DOHH2 (cell line): ENCODE measurements around the gene GPATCH4.
A peak's percentile ranks its signal among the peaks of the same experiment; 100 is the strongest.

Source experiments
- H3F3A ChIP-seq: fragments of 200-600 bp; sonication (generic), shearing (Covaris generic); 2 replicates; pipeline ENCODE4 v1.6.0; 2016; ENCODE audit warnings: antibody characterized with exemption, mild to moderate bottlenecking; ENCODE audit not compliant: control insufficient read depth, insufficient read depth
- H3K27ac ChIP-seq: fragments of 200-600 bp; sonication (generic); 2 replicates; pipeline ENCODE4 v1.5.1; 2014; ENCODE audit warnings: low read depth, mild to moderate bottlenecking, low read length, moderate library complexity
- H3K27me3 ChIP-seq: fragments of 200-600 bp; sonication (generic); 2 replicates; pipeline ENCODE4 v1.6.1; 2014; ENCODE audit warnings: mild to moderate bottlenecking, low read length, mixed read lengths; ENCODE audit not compliant: control insufficient read depth
- H3K36me3 ChIP-seq: fragments of 200-600 bp; sonication (generic); 2 replicates; pipeline ENCODE4 v1.6.1; 2014; ENCODE audit warnings: mild to moderate bottlenecking, low read length, moderate library complexity, mixed read lengths; ENCODE audit not compliant: control insufficient read depth
- H3K4me1 ChIP-seq: fragments of 200-600 bp; sonication (generic); 2 replicates; pipeline ENCODE4 v1.6.1; 2014; ENCODE audit warnings: mild to moderate bottlenecking, low read length, mixed read lengths; ENCODE audit not compliant: control insufficient read depth
- H3K4me2 ChIP-seq: fragments of 200-600 bp; sonication (generic); 2 replicates; pipeline ENCODE4 v1.6.0; 2014; ENCODE audit warnings: mild to moderate bottlenecking, low read length, moderate library complexity
- H3K4me3 ChIP-seq: fragments of 200-600 bp; sonication (generic); 2 replicates; pipeline ENCODE4 v1.5.1; 2014; ENCODE audit warnings: mild to moderate bottlenecking, low read length, mixed read lengths
- H3K79me2 ChIP-seq: fragments of 200-600 bp; sonication (generic); 2 replicates; pipeline ENCODE4 v1.6.1; 2014; ENCODE audit warnings: mild to moderate bottlenecking, low read length, mixed read lengths; ENCODE audit not compliant: control insufficient read depth
- H3K9me2 ChIP-seq: fragments of 200-600 bp; sonication (generic); replicated peaks from 2 replicates; pipeline ENCODE4 v1.6.1; 2014; ENCODE audit warnings: mild to moderate bottlenecking, low read length, mixed read lengths; ENCODE audit not compliant: control insufficient read depth
- H3K9me3 ChIP-seq: fragments of 200-600 bp; sonication (generic); 2 replicates; pipeline ENCODE4 v1.6.1; 2014; ENCODE audit warnings: antibody characterized with exemption, low read length, mixed read lengths; ENCODE audit not compliant: control insufficient read depth, insufficient read depth
- H4K20me1 ChIP-seq: fragments of 200-600 bp; sonication (generic); 2 replicates; pipeline ENCODE4 v1.6.0; 2014; ENCODE audit warnings: low read depth, mild to moderate bottlenecking, antibody characterized with exemption, low read length, moderate library complexity; ENCODE audit not compliant: control insufficient read depth, insufficient read depth
- CTCF ChIP-seq: fragments of 200-600 bp; sonication (generic); IDR thresholded peaks from one replicate; pipeline ENCODE4 v1.5.1; 2014; ENCODE audit warnings: antibody characterized with exemption, mild to moderate bottlenecking, low read depth, low read length; ENCODE audit not compliant: poor library complexity, severe bottlenecking
- EZH2phosphoT487 ChIP-seq: fragments of 200-600 bp; sonication (generic); IDR thresholded peaks from 2 replicates; pipeline ENCODE4 v1.6.1; 2017; ENCODE audit warnings: borderline replicate concordance, mild to moderate bottlenecking, antibody characterized with exemption, low read length, moderate library complexity, mixed read lengths

Gene GPATCH4

GRCh38 chr1:156571261-156571852, 29.9 kb downstream of the GPATCH4 start:
- peak overlapping the region; percentile 93 for H3K4me2 ChIP-seq
- no peaks in the 10 kb centered on the region for H3K9me2 ChIP-seq
- H3K4me1 ChIP-seq = peaks cover 17% of the 10 kb centered on the region
- 0 out of 2 replicates have a peak, but pooled peaks cover 2% of the 10 kb centered on the region for H3K27me3 ChIP-seq
- H3K27ac ChIP-seq = no peak overlapping the region
- H3K9me3 ChIP-seq = no peaks in the 10 kb centered on the region
- peak overlapping the region; percentile 76 for H3K4me3 ChIP-seq
- peaks cover 10% of the 10 kb centered on the region; the same call in 1 of the 2 replicates for H3K36me3 ChIP-seq
- H3F3A ChIP-seq = no peaks in the 10 kb centered on the region
- peaks cover 18% of the 10 kb centered on the region for H3K79me2 ChIP-seq
- H4K20me1 ChIP-seq = no peaks in the 10 kb centered on the region
- TF ChIP-seq EZH2phosphoT487 (no peak), CTCF (no peak)

- H3K79me2 ChIP-seq = peaks cover 10% of the 10 kb centered on the region
- no peaks in the 10 kb centered on the region for H3K27me3 ChIP-seq
- H3K4me2 ChIP-seq = no peak overlapping the region
- peaks cover 7% of the 10 kb centered on the region for H3K4me1 ChIP-seq
- no peaks in the 10 kb centered on the region for H3F3A ChIP-seq
- H3K36me3 ChIP-seq = peaks cover 31% of the 10 kb centered on the region
- no peaks in the 10 kb centered on the region for H3K9me2 ChIP-seq
- TF ChIP-seq CTCF (no peak), EZH2phosphoT487 (no peak)
- no peaks in the 10 kb centered on the region for H3K9me3 ChIP-seq
- no peak overlapping the region for H3K27ac ChIP-seq
- H3K4me3 ChIP-seq = no peak overlapping the region
- no peaks in the 10 kb centered on the region for H4K20me1 ChIP-seq
These were observed 34.8 kb downstream of the GPATCH4 start for GRCh38 chr1:156566436-156566835.

GRCh38 chr1:156565519-156565918, 35.8 kb downstream of the GPATCH4 start:
- H4K20me1 ChIP-seq = no peaks in the 10 kb centered on the region
- peaks cover 1% of the 10 kb centered on the region for H3K79me2 ChIP-seq
- no peaks in the 10 kb centered on the region for H3K9me2 ChIP-seq
- peaks cover 38% of the 10 kb centered on the region for H3K36me3 ChIP-seq
- no peak overlapping the region for H3K4me2 ChIP-seq
- no peak for TF ChIP-seq CTCF
- no peak for TF ChIP-seq EZH2phosphoT487
- H3K4me3 ChIP-seq = no peak overlapping the region
- no peaks in the 10 kb centered on the region for H3K9me3 ChIP-seq
- H3K4me1 ChIP-seq = no peaks in the 10 kb centered on the region
- H3K27me3 ChIP-seq = no peaks in the 10 kb centered on the region
- H3F3A ChIP-seq = no peaks in the 10 kb centered on the region
- H3K27ac ChIP-seq = no peak overlapping the region
